ENCODE data around the gene ZNF638. TPM values are rescaled to one million over a fixed set of nuclear protein-coding genes. Genes with fewer than 3 reads are reported as not detected.

Gene ZNF638
- total and polyA plus RNA-seq, 9 of the 15 experiments (the other 6 are each of a cell fraction or from before 2014, with no cell fraction given) = 53.3 to 165 (median 98.8) TPM

DNA sequence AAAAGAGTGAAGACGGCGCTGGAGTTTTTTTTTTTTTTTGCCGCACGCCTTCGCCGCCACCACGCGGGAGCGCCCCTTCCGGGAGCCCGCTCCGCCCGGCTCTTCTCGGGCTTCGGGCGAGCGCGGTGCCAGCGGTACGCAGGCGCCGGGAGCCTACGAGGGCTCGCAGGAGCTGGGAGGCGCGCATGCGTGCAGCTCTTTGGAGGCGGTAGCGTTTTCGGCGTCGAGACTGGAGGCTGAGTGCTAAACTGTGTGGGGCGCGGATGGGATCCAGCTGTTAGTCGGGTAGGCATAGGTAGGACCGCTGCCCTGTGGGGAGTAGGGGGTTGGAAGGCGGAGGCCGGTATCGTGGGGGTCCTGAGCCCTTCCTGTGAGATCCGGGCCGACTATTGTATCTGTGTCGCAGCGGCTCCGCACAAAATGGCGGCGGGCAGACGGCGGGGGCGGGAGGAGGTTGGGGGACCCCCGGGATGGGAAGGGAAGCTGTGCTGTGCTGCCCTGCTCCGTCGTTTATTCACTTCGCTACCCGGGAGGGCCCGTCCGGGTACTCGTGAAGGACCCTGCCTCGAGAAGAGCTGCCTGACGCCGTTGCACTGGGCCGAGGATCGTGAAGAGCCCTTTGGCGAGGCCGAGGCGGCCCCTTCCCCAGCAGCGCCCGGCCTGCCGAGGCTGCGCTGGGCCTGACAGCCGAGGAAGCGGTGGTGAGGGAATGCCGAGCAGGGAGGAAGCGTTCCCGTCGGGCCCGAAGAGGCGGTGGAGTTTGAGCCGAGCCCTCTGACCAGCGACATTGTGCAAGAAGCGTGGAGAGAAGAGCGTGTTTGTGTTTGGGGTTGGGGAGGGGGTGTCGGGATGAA lies at the start of gene ZNF638 (continued):
- TF ChIP-seq, protein P1, sequence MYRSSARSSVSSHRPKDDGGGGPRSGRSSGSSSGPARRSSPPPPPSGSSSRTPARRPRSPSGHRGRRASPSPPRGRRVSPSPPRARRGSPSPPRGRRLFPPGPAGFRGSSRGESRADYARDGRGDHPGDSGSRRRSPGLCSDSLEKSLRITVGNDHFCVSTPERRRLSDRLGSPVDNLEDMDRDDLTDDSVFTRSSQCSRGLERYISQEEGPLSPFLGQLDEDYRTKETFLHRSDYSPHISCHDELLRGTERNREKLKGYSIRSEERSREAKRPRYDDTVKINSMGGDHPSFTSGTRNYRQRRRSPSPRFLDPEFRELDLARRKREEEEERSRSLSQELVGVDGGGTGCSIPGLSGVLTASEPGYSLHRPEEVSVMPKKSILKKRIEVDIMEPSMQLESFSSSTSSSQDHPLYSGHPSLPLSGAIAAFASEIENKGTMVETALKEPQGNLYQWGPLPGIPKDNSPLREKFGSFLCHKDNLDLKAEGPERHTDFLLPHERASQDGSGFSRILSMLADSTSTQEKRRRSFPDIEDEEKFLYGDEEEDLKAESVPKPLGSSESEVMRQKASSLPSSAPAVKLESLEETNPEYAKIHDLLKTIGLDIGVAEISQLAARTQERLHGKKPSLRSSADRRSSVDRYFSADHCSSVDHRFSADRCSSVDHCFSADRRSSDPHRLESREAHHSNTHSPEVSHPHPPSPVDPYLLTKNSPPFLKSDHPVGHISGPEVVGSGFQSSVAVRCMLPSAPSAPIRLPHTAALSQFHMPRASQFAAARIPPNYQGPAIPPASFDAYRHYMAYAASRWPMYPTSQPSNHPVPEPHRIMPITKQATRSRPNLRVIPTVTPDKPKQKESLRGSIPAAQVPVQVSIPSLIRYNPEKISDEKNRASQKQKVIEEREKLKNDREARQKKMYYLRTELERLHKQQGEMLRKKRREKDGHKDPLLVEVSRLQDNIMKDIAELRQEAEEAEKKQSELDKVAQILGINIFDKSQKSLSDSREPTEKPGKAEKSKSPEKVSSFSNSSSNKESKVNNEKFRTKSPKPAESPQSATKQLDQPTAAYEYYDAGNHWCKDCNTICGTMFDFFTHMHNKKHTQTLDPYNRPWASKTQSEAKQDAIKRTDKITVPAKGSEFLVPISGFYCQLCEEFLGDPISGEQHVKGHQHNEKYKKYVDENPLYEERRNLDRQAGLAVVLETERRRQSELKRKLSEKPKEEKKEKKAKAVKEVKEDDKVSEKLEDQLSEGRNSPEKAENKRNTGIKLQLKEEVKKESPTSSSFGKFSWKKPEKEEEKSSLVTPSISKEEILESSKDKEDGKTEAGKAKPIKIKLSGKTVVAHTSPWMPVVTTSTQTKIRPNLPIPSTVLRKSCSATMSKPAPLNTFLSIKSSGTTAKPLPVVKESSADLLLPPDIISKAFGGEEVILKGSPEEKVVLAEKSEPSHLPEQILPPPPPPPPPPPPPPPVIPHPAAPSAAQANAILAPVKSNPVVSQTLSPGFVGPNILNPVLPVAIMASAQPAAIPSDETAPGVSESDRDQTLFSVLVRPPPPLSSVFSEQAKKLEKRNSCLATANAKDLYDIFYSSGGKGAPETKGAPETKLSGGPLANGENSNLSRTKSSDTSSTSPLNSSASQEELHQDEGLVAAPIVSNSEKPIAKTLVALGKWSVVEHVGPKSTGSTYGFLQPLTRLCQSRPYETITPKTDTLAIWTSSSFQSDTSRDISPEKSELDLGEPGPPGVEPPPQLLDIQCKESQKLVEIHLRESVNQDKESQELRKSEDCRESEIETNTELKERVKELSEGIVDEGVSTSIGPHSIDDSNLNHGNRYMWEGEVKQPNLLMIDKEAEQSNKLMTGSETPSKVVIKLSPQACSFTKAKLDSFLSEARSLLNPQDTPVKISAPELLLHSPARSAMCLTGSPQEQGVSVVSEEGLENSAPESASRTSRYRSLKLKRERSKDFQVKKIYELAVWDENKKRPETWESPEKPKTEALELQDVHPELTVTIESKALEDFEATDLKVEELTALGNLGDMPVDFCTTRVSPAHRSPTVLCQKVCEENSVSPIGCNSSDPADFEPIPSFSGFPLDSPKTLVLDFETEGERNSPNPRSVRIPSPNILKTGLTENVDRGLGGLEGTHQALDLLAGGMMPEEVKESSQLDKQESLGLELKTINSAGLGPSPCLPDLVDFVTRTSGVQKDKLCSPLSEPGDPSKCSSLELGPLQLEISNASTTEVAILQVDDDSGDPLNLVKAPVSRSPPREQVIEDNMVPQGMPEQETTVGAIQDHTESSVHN (IDR thresholded peaks at IDR 0.05; ENCODE audit: borderline replicate concordance in 1 of 2, low read depth in 1 of 2) = no peak
- peak; percentile 70 for TF ChIP-seq TAF9B (IDR thresholded peaks at IDR 0.05; ENCODE audit: partially characterized antibody)
- 0 out of 2 replicates have a peak, but pooled peaks have one; percentile 53 for TF ChIP-seq ZBED1 (IDR thresholded peaks at IDR 0.05)
- TF ChIP-seq, protein P2, sequence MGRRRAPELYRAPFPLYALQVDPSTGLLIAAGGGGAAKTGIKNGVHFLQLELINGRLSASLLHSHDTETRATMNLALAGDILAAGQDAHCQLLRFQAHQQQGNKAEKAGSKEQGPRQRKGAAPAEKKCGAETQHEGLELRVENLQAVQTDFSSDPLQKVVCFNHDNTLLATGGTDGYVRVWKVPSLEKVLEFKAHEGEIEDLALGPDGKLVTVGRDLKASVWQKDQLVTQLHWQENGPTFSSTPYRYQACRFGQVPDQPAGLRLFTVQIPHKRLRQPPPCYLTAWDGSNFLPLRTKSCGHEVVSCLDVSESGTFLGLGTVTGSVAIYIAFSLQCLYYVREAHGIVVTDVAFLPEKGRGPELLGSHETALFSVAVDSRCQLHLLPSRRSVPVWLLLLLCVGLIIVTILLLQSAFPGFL (CRISPR knock-in tag; IDR thresholded peaks at IDR 0.05) = no peak
- TF ChIP-seq MXD1 (CRISPR knock-in tag; IDR thresholded peaks at IDR 0.05; ENCODE audit: borderline replicate concordance, poor library complexity, severe bottlenecking) = no peak
- TF ChIP-seq HDAC6 (IDR thresholded peaks at IDR 0.05; ENCODE audit: low read depth, low read length) = no peak
- TF ChIP-seq L3MBTL2 (IDR thresholded peaks at IDR 0.05) = peak; percentile 75; the same call in 1 of the 2 replicates
- no peak for TF ChIP-seq BRF1 (IDR thresholded peaks at IDR 0.05; ENCODE audit: borderline replicate concordance, extremely low read depth, insufficient read length)
- TF ChIP-seq, protein P3, sequence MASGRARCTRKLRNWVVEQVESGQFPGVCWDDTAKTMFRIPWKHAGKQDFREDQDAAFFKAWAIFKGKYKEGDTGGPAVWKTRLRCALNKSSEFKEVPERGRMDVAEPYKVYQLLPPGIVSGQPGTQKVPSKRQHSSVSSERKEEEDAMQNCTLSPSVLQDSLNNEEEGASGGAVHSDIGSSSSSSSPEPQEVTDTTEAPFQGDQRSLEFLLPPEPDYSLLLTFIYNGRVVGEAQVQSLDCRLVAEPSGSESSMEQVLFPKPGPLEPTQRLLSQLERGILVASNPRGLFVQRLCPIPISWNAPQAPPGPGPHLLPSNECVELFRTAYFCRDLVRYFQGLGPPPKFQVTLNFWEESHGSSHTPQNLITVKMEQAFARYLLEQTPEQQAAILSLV (tag; IDR thresholded peaks at IDR 0.05) = no peak
- TF ChIP-seq JUN (IDR thresholded peaks at IDR 0.05; ENCODE audit: borderline replicate concordance, low read depth, low read length) = no peak
- TF ChIP-seq JUN (CRISPR knock-in tag; IDR thresholded peaks at IDR 0.05; ENCODE audit: borderline replicate concordance) = no peak
- TF ChIP-seq ZBTB26 (CRISPR knock-in tag; IDR thresholded peaks at IDR 0.05) = peak; percentile 62; the same call in 1 of the 2 replicates
- TF ChIP-seq NR2C1 (IDR thresholded peaks at IDR 0.05) = no peak
- no peak for TF ChIP-seq NR2C1 (tag; IDR thresholded peaks at IDR 0.05)

All from K562 (cell line).